GM21367 (cell line): ENCODE data around the gene PCBP3.
"Not testable (repeated sequence)": the region's sequence is repeated elsewhere in the genome, so short reads cannot be mapped to it uniquely, and the experiment has no call there.

ENCODE experiments used
- ATAC-seq: cut with Tn5 transposase; IDR thresholded peaks from one replicate; pipeline ENCODE4 v1.9.1; 2021; ENCODE audit not compliant: unreplicated experiment

PCBP3 gene

DNA sequence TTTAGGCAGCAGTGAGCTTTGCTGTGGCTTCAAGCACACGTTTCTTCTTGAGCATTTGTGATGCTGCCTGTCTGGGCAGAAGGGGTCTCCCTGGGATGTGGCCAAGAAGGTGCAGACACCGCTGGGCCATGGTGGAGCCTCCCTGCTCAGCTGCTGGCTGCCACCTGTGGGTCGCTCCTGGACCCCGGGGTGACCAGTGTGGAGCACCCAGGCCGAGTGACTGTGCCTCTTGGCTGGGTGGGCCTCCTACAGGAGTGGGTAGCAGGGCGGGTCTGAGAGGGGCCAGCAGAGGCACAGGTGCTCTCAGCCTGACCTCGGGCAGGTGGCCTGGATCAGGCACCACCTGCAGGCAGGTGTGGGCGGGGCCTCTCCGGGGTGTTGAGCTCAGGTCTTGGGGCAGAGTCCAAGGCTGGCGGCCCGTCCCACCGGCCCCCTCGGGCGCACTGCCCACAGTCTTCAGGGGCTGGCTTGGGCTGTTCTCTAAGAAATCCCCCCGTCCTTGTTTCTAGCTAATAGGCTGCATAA is 296.1 kb downstream of the PCBP3 start:
- ATAC-seq = no peak

DNA sequence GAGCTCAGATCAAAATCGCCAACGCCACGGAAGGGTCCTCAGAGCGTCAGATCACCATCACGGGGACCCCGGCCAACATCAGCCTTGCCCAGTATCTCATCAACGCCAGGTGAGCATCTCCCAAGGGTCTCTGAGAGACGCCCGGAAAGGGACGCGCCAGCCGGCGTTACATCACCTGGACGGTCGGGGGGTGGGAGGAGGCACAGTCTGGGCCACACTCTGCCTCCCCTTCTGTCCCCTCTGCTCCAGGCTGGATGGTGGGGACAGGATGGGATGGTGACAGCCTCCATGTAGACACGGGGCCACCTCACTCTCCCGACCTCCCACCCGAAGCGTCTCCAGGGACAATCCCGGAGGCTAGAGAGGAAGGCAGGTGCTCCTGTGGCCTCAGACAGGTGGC is 296.6 kb downstream of the PCBP3 start:
- no peak for ATAC-seq

DNA sequence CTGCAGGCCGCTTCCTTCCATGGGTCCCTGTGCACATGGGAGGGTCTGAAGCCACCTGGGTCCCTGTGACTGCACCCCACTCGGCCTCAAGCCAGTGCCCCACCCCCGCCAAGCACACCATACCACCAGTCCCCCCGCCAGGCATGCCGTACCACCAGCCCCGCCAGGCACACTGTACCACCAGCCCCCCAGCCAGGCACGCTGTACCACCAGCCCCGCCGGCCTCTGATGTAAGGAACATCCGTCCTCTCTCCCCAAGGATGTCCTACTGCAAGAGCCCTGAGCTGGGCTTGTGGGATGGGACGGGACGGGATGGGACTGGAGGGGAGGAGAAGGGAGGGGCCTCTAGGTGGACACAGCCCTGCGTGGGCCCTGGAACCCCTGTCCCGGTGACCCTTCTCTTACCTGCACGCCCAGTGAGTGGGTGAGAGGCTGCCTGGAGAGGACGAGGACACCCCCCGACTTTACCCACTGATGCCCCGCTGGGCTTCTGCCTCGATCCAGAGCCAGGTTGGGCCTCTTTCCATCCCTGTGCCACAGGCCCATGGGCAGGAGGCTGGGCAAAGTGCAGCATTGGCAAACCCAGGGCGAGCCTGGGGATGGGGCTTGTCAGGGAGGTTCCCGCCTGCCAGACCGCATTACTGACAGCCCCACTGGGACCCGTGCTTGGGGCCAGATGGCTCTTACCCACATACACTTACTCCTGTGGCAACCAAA is 297.3 kb downstream of the PCBP3 start:
- no peak for ATAC-seq

DNA sequence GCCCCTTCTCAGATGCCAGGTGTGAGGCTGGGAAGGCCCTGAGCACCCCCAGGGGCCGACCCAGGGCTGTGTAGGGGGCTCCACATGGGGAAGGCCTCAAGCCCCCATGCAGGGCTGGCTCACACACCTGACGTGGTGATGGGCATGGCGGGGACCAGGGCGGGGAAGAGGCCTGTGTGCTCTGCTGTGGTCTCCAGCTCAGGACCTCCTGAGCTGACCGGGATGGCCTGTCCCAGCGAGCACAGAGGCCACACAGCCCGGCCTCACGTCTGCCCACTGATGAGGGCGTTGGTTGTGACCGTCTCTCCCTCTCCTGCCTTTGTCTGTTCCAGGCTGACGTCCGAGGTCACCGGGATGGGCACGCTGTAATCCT is 297.8 kb downstream of the PCBP3 start:
- no peak for ATAC-seq

DNA sequence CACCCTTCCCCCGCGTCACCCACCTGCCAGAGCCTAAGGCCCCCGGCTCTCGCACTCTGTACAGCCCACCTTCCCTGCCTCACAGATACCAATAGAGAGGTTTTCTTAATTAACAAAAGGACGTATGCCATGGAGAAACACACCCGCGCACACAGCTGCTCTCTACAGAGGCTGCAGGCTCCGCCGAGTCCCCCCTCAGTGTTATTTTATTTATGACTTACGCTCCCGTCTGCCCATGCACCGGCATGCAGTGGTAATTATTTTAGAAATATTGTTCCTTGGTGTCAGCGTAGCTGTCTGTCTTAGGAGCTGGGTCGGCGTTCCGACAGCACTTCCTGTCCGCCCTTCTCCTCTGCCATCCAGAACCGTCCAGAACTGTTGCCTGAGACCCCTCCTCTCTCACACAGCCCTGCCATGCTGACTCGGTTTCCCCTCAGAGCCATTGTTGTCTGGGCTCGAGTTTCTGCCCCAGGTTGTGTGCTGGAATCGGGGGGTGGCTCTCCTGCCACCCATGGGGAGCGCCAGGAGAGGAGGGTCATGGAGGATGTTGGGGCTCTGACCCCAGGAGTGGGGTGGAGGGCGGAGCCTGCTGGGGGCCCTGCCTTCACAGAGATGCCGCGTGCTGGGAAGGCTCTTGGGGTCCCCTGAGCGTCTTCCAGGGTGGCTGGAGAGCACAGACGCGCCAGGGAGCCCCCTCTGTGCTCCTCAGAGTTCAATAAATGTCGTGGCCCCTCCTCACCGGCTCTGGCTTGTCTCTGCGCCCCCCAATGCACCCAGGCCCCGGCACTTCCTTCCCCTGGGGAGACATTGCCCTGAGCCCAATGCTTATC is 298.4 kb downstream of the PCBP3 start:
- ATAC-seq = no peak

DNA sequence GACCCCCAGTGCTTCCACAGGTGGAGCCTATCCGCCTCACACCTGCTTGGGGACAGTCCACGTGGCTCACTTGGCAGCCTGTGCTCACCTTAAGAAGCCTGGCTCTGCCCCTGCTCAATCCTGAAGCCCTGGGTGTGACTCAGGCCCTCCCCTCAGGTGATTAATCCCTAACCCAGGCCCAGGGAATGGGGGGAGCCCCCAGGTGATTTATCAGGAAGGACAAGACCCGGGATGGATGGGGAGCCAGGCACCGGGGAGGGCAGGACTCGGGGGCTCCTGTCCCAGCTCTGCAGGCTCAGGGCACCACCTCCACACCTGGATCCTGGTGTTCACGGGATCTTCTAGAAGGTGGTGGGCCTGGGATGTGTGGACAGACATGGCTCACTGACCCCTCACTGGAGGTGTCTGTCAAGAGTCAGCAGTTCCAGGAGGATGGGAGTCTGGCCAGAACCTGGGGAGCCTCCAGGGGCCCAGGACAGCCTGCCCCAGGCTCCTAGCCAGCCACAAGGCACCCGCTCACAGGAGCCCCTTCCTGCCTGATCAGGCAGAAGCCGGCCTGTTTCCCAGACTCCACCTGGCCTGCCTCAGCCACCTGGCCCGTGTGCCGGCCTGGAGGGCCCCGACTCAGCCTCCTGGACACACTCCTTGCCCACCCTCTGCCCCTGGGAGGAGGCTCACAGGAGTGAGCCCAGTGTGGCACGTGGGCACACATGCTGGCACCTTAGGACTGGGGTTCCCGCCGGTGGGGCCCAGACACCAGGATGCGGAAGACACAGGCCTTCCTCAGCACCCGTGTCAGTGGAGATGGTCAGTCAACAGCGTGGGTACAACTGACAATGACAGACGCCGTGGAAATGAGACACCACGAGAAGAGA is 299.5 kb downstream of the PCBP3 start:
- no peak for ATAC-seq

DNA sequence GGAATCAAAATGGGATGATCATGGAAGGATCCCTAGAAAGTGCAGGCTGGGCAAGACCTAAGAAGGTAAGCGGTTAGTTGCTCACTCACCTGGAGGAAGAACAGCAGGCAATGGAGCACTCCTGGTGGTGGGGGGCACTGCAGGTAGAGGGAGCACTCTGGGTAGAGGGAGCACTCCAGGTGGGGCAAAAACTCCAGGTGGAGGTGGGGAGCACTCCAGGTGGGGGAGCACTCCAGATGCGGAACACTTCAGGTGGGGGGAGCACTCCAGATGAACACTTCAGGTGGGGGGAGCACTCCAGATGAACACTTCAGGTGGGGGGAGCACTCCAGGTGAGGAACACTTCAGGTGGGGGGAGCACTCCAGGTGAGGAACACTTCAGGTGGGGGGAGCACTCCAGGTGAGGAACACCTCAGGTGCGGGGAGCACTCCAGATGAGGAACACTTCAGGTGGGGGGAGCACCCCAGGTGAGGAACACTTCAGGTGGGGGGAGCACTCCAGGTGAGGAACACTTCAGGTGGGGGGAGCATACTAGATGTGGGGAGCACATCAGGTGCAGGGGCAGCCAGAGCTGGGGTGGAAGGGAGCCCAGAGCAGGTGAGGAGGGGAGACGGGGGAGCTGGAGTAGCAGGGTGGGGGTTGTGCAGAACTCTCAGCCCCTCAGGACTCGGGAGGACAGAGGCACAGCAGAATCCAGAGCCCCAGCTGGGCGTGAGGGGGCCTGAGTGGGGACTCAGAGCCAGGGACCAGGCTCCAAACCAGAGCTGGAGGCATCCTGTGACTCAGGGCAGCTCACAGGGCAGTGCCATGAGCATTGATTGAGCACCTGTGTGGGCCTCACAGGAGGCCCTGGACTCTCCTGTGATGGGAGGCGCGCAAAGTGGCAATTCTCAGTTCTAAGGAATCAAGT is 300.4 kb downstream of the PCBP3 start:
- ATAC-seq = no peak

DNA sequence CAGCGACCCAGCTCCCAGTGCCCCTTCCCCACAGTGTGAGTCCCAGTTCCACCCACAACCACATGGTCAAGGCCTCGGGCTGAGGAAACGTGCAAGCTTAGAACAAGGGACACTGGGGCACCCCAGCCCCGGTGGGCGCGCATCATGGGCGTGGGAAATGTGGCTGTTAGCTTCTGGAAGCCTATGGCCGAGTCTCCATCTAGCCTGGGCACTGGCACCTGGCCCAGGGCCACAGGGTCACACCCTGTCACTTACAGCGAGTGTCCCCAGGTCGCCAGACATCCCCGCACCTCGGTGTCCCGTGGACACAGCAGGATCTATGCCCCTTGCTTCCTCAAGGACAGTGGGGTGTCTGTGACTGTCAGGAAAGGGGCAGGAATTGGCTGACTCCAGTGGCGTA is 301.1 kb downstream of the PCBP3 start:
- ATAC-seq = no peak

DNA sequence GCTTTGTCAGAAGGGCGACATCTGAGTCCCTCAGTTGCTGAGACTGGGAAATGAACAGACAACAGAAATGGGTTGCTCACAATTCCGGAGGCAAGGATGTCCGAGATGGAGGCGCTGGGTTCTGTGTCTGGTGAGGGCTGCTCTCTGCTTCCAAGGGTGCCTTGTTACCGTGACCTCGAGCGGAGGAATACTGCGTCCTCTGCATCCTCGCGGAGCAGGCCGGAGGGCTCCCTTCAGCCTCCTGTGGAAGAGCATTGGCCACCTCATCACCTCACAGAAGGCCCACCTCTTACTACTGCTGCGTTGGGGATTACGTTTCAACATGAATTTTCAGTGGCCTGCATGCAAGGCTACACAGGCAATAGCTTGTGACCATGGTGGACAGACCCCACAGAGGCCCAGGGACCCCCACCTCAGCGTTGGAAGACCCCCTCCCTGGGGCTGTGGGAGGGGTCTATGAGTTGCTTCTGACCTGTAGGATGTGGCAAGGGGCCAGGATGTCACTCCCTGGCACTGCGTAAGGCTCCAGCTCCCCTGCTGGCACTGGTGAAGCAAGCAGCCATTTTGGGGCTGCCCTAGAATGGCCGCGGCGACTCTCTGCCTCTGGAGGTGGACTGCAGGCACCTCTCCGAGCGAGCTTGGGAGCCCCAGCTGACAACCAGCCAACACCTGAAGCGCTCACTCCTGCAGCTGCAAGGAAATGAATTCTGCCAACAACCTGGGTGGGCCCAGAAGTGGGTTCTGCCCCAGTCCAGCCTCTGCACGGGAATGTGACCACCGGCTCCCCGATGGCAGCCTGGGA is 301.7 kb downstream of the PCBP3 start:
- no peak for ATAC-seq

DNA sequence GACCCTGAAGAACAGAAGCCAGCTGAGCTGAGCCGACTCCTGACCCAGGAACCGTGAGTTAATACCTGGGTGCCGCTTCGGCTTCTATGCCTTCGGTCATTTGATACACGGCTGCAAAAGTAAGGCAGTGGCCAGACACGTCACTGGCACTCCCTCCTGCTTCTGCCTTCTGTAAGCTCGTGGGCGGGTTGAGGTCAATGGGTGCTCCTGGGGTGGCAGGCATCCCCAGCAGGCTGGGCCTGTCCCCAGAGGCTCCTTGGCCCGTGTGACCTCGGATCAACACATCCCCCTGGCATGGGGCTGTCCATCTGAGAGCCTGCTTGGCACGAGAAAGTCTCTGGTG is 302.3 kb downstream of the PCBP3 start:
- ATAC-seq = no peak

DNA sequence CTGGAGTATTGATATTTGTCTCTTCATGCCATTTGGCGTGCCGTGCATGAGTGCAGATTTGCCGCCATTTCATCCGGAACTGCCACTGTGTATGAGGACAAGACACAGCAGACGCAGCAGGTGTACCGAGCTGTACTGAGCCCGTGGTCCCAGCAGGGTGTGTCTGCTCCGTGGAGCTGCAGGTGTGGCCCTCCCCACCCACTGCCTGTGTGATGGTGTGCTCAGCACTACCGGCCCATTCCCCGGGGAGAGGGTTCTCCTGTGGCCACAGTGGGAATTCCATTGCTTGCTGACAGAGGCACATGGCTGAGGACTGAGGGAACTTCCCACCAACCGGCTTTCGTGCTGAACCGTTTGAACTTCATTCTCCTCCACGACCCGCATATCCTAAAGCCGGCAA is 303.8 kb downstream of the PCBP3 start:
- ATAC-seq = no peak

DNA sequence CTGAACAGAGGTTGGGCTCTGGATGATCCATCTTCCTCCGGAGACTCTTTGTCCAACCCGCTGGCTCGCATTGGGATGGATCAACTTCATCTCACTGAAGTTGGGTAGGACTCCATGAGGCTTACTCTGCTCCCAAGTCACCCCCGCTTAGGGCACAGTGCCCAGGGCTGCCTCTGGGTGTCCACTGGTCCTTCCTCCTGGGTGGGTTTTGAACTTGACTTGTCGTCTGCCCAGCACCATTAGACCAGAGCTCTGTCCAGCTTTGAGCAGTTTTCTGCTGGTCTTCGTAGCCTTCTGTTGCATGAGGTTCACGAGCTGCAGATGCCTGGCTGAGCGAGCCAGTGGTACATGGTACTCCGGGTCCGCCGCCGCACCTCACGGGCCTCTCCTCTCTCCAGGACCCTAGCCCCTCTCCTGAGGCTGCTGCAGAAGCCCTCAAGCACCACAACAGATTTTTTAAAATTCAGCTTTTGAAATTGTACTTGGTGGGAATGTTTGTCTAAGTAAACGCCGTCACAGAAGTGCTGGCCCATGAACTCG is 304.3 kb downstream of the PCBP3 start:
- ATAC-seq = no peak

DNA sequence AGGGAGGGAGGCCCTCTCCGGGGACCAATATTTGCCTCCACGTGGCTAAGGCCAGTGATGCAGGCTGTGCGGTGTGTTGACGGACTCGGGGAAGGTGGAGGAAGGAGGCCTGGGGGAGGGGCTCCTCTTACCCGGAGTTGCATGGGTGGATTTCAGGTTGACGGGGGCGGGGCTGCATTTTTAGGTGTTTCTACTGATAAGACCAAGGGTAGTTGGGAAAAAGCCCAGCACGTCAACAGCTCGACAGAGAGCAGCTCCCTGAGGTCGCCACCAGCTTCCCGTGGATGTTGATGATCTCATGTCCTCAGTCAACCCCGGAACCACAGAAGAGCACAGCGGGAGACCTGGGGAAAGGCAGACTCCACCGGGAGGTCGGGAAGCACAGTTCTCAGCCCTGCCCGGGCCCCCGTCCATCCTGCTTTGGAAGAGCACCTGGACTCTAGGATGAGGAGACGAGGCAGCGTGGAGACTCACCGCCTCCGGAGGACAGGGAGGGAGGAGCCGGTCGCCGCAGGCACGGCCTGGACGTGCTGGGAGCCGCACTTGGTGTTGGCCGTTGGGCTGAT is 305.1 kb downstream of the PCBP3 start:
- no peak for ATAC-seq

DNA sequence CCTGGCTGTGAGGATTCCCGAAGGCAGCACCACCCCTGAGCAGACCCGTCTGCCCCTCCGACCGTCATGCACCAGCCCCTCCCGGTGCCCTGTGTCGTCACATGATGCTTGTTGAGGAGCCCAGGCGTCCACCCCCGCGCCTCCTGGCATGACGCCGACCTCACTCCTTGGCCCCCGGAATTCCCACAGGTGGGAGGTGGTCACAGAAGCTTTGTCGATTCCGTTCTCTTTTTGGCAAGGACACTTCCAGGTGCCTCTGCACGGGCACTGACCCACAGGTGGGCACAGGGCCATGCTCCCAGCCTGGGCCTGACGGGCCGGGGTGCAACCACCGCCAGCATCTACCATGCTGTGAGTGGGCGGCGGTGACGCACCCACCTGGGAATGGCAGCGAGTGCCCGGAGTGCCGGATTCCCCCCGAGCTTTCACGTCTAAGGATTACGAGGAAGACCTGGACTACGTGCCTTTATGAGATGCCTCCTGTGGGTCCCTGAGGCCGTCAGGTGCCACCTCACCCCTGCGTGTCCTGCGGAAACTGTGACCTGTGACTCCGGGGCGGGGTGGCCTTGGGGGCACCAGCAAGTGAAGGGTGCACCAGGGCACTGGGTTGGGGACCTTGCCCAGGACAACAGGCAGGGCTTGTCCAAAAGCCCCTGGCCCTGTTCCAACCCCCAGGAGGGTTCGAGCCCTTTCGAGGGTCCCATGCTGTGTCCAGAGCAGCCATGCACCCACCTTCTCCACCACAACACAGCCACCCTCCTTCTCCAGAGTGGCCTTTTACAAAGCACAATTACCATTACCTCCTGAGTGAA is 306.6 kb downstream of the PCBP3 start:
- no peak for ATAC-seq

DNA sequence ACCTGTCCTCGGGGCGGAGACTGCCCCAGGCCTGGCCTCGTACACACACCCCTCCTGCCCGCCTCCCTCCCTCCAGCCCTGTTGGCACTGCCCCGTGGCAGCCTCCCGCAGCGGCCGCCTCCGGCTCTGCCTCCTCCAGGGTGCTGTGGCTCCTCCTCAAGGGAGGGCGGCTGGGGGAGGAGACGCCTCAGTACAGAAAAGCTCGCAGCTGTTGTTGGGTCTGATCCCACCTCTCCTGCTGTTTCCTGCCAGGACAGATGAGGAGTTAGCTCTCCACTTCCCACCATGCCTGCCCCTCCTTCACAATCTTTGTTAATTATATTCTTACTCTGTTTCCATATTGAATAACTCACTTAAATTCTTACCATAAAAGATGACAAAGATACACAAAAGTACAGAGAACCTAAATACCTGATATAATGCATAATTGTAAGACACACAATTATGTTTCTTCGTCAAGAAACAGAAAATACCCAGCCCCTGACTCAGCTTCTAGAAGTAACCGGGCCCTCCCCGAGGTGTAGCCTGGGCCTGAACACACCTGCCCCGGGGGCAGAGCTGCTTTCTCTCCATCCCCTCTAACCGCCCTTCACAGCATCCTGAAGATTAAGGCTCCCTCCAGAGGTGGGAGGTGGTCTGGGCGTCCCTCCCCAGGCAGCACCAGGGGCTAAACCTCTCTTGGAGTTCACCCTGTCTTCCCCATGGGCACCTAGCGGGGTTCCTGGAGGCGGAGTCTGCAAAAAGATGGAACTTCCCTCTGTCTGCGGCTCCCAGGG is 307.4 kb downstream of the PCBP3 start:
- no peak for ATAC-seq

DNA sequence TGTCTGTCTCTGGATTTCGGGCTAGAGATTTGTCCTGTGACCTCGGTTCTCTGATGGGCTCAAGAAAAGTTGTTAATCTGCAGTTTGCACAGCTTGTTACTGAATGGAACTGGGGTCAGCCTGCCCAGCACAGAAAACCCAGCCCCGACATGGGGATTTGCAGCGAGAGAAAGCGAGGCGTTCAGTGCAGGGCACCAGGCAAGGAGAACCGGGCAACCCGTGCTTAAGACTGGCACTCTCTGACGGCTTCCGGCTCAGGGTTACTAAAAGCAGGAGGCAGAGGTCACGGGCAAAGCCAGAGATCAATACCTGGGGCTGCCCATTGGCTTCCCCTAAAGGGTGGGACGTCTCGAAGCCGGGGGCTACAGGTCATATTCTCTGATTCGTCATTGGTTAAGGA is 308.2 kb downstream of the PCBP3 start:
- ATAC-seq = no peak

DNA sequence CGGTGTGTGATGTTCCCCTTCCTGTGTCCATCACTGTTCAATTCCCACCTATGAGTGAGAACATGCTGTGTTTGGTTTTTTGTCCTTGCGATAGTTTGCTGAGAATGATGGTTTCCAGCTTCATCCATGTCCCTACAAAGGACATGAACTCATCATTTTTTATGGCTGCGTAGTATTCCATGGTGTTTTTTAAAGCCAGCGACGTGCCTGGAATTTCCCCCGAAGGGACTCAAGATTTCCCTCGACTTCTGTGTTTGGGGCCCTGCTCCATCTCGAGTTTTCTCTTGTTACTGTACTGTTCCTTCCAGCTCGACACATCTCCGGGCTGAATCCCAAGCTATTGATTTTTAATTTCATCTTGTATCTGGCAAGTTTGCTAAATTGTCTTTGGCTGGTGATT is 309.0 kb downstream of the PCBP3 start:
- not testable (repeated sequence) for ATAC-seq
